Measurements from ENCODE around the gene MRPS27. TPM values are rescaled to one million over a fixed set of nuclear protein-coding genes. Genes with fewer than 3 reads are reported as not detected.

Gene MRPS27
- total RNA-seq, 1 experiment from 2014 or later: 127 TPM

- no peaks in the 10 kb centered on the region for H3K27me3 ChIP-seq (ENCODE audit: control insufficient read depth, insufficient read depth, low read length)
- H3K4me3 ChIP-seq (ENCODE audit: insufficient read depth, low read depth, low read length): no peak overlapping the region
- H3K36me3 ChIP-seq (replicated peaks; ENCODE audit: control insufficient read depth, insufficient read depth, low read length): peaks cover 2% of the 10 kb centered on the region
- DNase-seq: no peak
These were observed 87.9 kb downstream of the MRPS27 start for GRCh38 chr5:72231991-72232703.

GRCh38 chr5:72228960-72229359 is 91.1 kb downstream of the MRPS27 start:
- Histone ChIP-seq H3K4me3 (ENCODE audit: insufficient read depth, low read depth, low read length) (no peak overlapping the region), H3K36me3 (replicated peaks; ENCODE audit: control insufficient read depth, insufficient read depth, low read length) (peaks cover 8% of the 10 kb centered on the region), H3K27me3 (ENCODE audit: control insufficient read depth, insufficient read depth, low read length) (no peaks in the 10 kb centered on the region)
- no peak for DNase-seq

- H3K4me3 ChIP-seq (ENCODE audit: insufficient read depth, low read depth, low read length): no peak overlapping the region
- H3K27me3 ChIP-seq (ENCODE audit: control insufficient read depth, insufficient read depth, low read length): no peaks in the 10 kb centered on the region
- DNase-seq: no peak
- H3K36me3 ChIP-seq (replicated peaks; ENCODE audit: control insufficient read depth, insufficient read depth, low read length): peaks cover 15% of the 10 kb centered on the region
These were observed 93.1 kb downstream of the MRPS27 start for GRCh38 chr5:72226950-72227349.

- peaks cover 18% of the 10 kb centered on the region for H3K36me3 ChIP-seq (replicated peaks; ENCODE audit: control insufficient read depth, insufficient read depth, low read length)
- no peaks in the 10 kb centered on the region for H3K27me3 ChIP-seq (ENCODE audit: control insufficient read depth, insufficient read depth, low read length)
- no peak for DNase-seq
- no peak overlapping the region for H3K4me3 ChIP-seq (ENCODE audit: insufficient read depth, low read depth, low read length)
These were observed 94.3 kb downstream of the MRPS27 start for GRCh38 chr5:72225741-72226140.

DNA sequence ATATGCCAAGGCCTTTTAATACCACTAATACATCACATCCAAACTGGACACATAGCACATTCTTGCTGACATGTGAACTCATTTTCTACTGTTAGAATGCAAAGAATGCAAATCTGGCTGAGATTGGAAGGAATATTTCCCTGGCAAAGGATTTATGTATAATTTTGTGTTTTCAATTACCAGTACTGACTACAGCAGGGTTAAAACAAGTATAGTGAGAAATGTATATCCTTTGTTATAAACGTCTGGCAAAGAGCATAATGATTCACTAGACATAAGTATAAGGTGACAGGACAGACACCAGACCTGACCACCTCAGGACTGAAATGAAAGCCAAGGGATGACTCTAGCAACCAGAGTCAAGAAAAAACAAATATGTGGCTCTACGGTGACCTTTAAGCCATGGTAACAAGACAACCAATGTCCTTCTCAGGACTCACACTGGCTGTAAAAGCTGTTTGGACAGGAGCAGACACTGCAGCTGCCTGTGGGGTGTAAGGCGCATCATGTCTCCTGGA is 95.0 kb downstream of the MRPS27 start:
- Histone ChIP-seq H3K36me3 (replicated peaks; ENCODE audit: control insufficient read depth, insufficient read depth, low read length) (peaks cover 19% of the 10 kb centered on the region), H3K4me3 (ENCODE audit: insufficient read depth, low read depth, low read length) (no peak overlapping the region), H3K27me3 (ENCODE audit: control insufficient read depth, insufficient read depth, low read length) (no peaks in the 10 kb centered on the region)
- no peak for DNase-seq

GRCh38 chr5:72223371-72223770 is 96.7 kb downstream of the MRPS27 start:
- no peak overlapping the region for H3K4me3 ChIP-seq (ENCODE audit: insufficient read depth, low read depth, low read length)
- no peaks in the 10 kb centered on the region for H3K27me3 ChIP-seq (ENCODE audit: control insufficient read depth, insufficient read depth, low read length)
- DNase-seq: no peak
- peaks cover 26% of the 10 kb centered on the region for H3K36me3 ChIP-seq (replicated peaks; ENCODE audit: control insufficient read depth, insufficient read depth, low read length)

DNA sequence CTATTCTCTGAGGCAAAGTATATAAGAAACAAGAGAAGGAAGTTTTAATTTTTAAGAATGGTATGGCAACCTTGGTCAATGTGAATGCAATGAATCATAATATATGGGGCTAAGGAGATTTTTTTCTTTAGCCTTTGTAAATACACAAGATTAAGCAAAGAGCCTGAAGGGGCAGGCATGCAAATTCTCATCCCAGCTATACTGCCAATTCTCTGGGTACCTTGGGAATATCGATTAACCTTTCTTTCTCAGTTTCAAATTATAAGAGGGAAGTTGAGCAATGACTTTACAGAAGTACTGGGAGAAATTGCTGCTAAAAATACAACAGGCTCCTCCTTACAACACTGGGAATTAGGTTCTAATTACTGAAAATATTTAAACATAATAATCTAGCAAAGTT is 97.5 kb downstream of the MRPS27 start:
- peaks cover 26% of the 10 kb centered on the region for H3K36me3 ChIP-seq (replicated peaks; ENCODE audit: control insufficient read depth, insufficient read depth, low read length)
- H3K27me3 ChIP-seq (ENCODE audit: control insufficient read depth, insufficient read depth, low read length): no peaks in the 10 kb centered on the region
- no peak for DNase-seq
- no peak overlapping the region for H3K4me3 ChIP-seq (ENCODE audit: insufficient read depth, low read depth, low read length)

DNA sequence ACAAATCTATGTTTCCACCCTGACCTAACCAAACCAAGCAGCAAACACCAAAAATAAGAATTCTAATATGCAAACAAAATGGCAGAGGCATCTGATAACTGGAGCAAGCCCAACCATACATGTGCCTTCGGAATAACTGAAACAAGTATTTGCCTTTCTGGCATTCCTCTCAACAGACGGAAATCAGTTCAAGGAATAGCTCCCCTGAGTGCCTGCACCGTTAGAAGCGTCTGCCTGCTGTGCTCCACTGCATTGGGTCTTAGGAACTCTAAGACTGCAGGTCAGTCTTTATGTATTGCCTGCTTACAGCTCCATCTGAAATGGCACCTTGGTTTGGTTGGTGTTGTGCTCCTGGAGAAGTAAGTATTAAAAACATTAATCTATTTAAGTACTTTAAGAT is 98.5 kb downstream of the MRPS27 start:
- DNase-seq: no peak
- peaks cover 22% of the 10 kb centered on the region for H3K36me3 ChIP-seq (replicated peaks; ENCODE audit: control insufficient read depth, insufficient read depth, low read length)
- H3K27me3 ChIP-seq (ENCODE audit: control insufficient read depth, insufficient read depth, low read length): no peaks in the 10 kb centered on the region
- H3K4me3 ChIP-seq (ENCODE audit: insufficient read depth, low read depth, low read length): no peak overlapping the region

DNA sequence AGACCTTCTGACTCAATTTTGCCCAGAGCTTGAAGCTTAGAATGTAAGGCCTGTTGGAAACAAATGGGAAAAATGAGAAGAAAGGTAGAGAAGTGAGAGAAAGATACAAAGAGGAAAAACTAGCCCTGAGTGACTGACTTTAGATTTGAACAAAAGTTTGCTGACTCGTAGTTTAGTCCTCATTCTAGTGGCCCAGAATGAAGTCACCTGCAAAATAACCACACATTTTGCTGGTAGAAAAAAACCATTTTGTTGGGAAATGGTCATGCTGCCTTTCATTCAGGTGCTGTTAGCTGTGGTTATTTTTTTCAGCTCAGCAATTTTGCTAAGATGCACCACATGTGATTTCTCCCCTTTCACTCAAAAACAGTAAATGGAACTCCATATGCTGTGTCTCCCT is 98.9 kb downstream of the MRPS27 start:
- DNase-seq: no peak

GRCh38 chr5:72216756-72217155 is 103.3 kb downstream of the MRPS27 start:
- H3K27me3 ChIP-seq (ENCODE audit: control insufficient read depth, insufficient read depth, low read length): no peaks in the 10 kb centered on the region
- DNase-seq: no peak
- H3K36me3 ChIP-seq (replicated peaks; ENCODE audit: control insufficient read depth, insufficient read depth, low read length): peaks cover 10% of the 10 kb centered on the region
- H3K4me3 ChIP-seq (ENCODE audit: insufficient read depth, low read depth, low read length): no peak overlapping the region

More for the DNA sequence above, 98.9 kb downstream of the MRPS27 start:
- Histone ChIP-seq H3K4me3 (ENCODE audit: insufficient read depth, low read depth, low read length) (no peak overlapping the region), H3K27me3 (ENCODE audit: control insufficient read depth, insufficient read depth, low read length) (no peaks in the 10 kb centered on the region), H3K36me3 (replicated peaks; ENCODE audit: control insufficient read depth, insufficient read depth, low read length) (peaks cover 22% of the 10 kb centered on the region)

DNA sequence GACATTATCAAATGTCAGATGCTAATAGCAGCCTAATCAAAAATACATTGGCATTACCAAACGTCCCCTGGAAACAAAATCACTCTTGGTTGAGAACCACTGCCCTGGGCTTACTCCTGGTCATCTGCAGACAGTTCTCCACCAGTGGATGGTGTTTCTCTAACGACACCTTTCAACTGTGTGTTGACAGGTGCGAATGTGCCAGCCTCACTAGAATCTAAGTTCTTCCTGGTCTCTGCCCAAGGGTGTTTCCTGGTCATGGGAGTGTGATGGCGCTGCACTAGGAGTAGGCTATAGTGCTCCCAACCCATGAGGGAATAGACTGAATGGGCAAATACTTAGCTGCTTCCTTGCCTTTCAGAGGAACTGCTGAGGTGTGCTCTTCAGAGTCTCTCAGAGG is 105.9 kb downstream of the MRPS27 start:
- H3K36me3 ChIP-seq (replicated peaks; ENCODE audit: control insufficient read depth, insufficient read depth, low read length): peaks cover 2% of the 10 kb centered on the region
- H3K4me3 ChIP-seq (ENCODE audit: insufficient read depth, low read depth, low read length): no peak overlapping the region
- no peaks in the 10 kb centered on the region for H3K27me3 ChIP-seq (ENCODE audit: control insufficient read depth, insufficient read depth, low read length)
- no peak for DNase-seq

DNA sequence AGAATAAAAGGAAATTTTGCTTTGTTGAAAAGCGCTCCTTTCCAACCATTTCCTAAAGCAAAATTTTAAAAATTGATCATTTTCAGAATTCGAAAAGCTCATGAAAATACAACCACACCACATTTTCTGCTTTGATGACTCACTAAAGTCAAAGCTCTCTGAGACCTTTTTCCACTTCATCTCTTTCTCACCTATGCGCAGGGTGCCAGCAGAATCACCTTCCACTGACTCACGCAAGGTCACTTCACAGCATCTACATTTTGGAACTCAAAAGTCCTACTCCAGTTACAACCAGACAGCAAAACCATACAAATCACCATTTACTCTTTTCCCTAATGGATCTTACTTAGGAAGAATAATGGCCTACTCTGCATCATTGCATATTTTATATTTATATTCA is 106.6 kb downstream of the MRPS27 start:
- no peak for DNase-seq
- Histone ChIP-seq H3K4me3 (ENCODE audit: insufficient read depth, low read depth, low read length) (no peak overlapping the region), H3K36me3 (replicated peaks; ENCODE audit: control insufficient read depth, insufficient read depth, low read length) (peaks cover under 1% of the 10 kb centered on the region; the same call in 1 of the 2 replicates), H3K27me3 (ENCODE audit: control insufficient read depth, insufficient read depth, low read length) (no peaks in the 10 kb centered on the region)

GRCh38 chr5:72212171-72212570 is 107.9 kb downstream of the MRPS27 start:
- H3K27me3 ChIP-seq (ENCODE audit: control insufficient read depth, insufficient read depth, low read length): no peaks in the 10 kb centered on the region
- DNase-seq: no peak

GRCh38 chr5:72210888-72211678 is 109.0 kb downstream of the MRPS27 start:
- Histone ChIP-seq H3K27me3 (ENCODE audit: control insufficient read depth, insufficient read depth, low read length) (no peaks in the 10 kb centered on the region), H3K4me3 (ENCODE audit: insufficient read depth, low read depth, low read length) (no peak overlapping the region), H3K36me3 (replicated peaks; ENCODE audit: control insufficient read depth, insufficient read depth, low read length) (peaks cover 1% of the 10 kb centered on the region; the same call in 1 of the 2 replicates)
- no peak for DNase-seq

More at GRCh38 chr5:72212171-72212570, 107.9 kb downstream of the MRPS27 start:
- Histone ChIP-seq H3K36me3 (replicated peaks; ENCODE audit: control insufficient read depth, insufficient read depth, low read length) (no peaks in the 10 kb centered on the region), H3K4me3 (ENCODE audit: insufficient read depth, low read depth, low read length) (no peak overlapping the region)
